OCI-M1 (cell line): Measurements from ENCODE around the gene PPP1R3A.
"Not testable (repeated sequence)": the region's sequence is repeated elsewhere in the genome, so short reads cannot be mapped to it uniquely, and the experiment has no call there.

Experiments used
- DNase-seq: peaks from one replicate; lab custom pipeline; 2025; lab: John Stamatoyannopoulos, UW

Gene PPP1R3A

GRCh38 chr7:113918946-113919345, at the start of gene PPP1R3A:
TSS of gene PPP1R3A (minus strand) at chr7:113919009. CDS start at chr7:113918996, 13 bp downstream.
- peak; percentile 29 for DNase-seq

- DNase-seq, result peak; percentile 35
Measured at GRCh38 chr7:113963356-113963755, 44.5 kb upstream of the PPP1R3A start.

- no peak for DNase-seq
Measured at GRCh38 chr7:113959910-113960309, 41.1 kb upstream of the PPP1R3A start.

- DNase-seq, result no peak
Measured at GRCh38 chr7:113955157-113955556, 36.3 kb upstream of the PPP1R3A start.

- DNase-seq, result no peak
Measured at GRCh38 chr7:113953553-113953952, 34.7 kb upstream of the PPP1R3A start.

GRCh38 chr7:113945018-113945938, 26.5 kb upstream of the PPP1R3A start:
- DNase-seq, result no peak

GRCh38 chr7:113936982-113937381, 18.2 kb upstream of the PPP1R3A start:
- DNase-seq, result no peak

GRCh38 chr7:113936535-113936934, 17.7 kb upstream of the PPP1R3A start:
- no peak for DNase-seq

GRCh38 chr7:113929389-113929788, 10.6 kb upstream of the PPP1R3A start:
- DNase-seq, result not testable (repeated sequence)

GRCh38 chr7:113928112-113928511, 9.3 kb upstream of the PPP1R3A start:
- DNase-seq, result no peak

- DNase-seq, result peak; percentile 4
Measured at GRCh38 chr7:113922049-113922448, 3.2 kb upstream of the PPP1R3A start.

- peak; percentile 2 for DNase-seq
Measured at GRCh38 chr7:113921363-113921762, 2.6 kb upstream of the PPP1R3A start.

- DNase-seq, result no peak
Measured at GRCh38 chr7:113917840-113918239, 969 bp downstream of the PPP1R3A start.

GRCh38 chr7:113915956-113916355, 2.9 kb downstream of the PPP1R3A start:
- DNase-seq, result no peak

- no peak for DNase-seq
Measured at GRCh38 chr7:113912876-113913275, 5.9 kb downstream of the PPP1R3A start.

- DNase-seq, result no peak
Measured at GRCh38 chr7:113907617-113908016, 11.2 kb downstream of the PPP1R3A start.

GRCh38 chr7:113904521-113904920, 14.3 kb downstream of the PPP1R3A start:
- no peak for DNase-seq

- DNase-seq, result peak; percentile 63
Measured at GRCh38 chr7:113892818-113893217, 26.0 kb downstream of the PPP1R3A start.

- DNase-seq, result no peak
Measured at GRCh38 chr7:113891828-113892227, 27.0 kb downstream of the PPP1R3A start.

GRCh38 chr7:113891031-113891350, 27.8 kb downstream of the PPP1R3A start:
- DNase-seq, result no peak

GRCh38 chr7:113890331-113891030, 28.3 kb downstream of the PPP1R3A start:
- no peak for DNase-seq

- no peak for DNase-seq
Measured at GRCh38 chr7:113883096-113883495, 35.7 kb downstream of the PPP1R3A start.

- DNase-seq, result no peak
Measured at GRCh38 chr7:113880559-113880958, 38.2 kb downstream of the PPP1R3A start.
